ENCODE results near the gene JMJD4.

JMJD4 gene

GRCh38 chr1:227731696-227732585, 3.2 kb downstream of the JMJD4 start:
- H3K4me1 ChIP-seq (ENCODE audit: control insufficient read depth in 1 of 2, insufficient read depth in 1 of 2, low read depth in 1 of 2, low read length in 1 of 2): peaks cover 25 to 27% of the 10 kb centered on the region in 2 experiments
- no peak overlapping the region for H3K27ac ChIP-seq

GRCh38 chr1:227731241-227731677, 3.8 kb downstream of the JMJD4 start:
- H3K27ac ChIP-seq: no peak overlapping the region
- H3K36me3 ChIP-seq: peaks cover 24% of the 10 kb centered on the region
- peaks cover 25 to 27% of the 10 kb centered on the region in 2 experiments for H3K4me1 ChIP-seq (ENCODE audit: control insufficient read depth in 1 of 2, insufficient read depth in 1 of 2, low read depth in 1 of 2, low read length in 1 of 2)
- H3K9me3 ChIP-seq: no peaks in the 10 kb centered on the region
- H3K27me3 ChIP-seq: peaks cover 39% of the 10 kb centered on the region
- TF ChIP-seq, protein P1, sequence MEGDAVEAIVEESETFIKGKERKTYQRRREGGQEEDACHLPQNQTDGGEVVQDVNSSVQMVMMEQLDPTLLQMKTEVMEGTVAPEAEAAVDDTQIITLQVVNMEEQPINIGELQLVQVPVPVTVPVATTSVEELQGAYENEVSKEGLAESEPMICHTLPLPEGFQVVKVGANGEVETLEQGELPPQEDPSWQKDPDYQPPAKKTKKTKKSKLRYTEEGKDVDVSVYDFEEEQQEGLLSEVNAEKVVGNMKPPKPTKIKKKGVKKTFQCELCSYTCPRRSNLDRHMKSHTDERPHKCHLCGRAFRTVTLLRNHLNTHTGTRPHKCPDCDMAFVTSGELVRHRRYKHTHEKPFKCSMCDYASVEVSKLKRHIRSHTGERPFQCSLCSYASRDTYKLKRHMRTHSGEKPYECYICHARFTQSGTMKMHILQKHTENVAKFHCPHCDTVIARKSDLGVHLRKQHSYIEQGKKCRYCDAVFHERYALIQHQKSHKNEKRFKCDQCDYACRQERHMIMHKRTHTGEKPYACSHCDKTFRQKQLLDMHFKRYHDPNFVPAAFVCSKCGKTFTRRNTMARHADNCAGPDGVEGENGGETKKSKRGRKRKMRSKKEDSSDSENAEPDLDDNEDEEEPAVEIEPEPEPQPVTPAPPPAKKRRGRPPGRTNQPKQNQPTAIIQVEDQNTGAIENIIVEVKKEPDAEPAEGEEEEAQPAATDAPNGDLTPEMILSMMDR (IDR thresholded peaks at IDR 0.05): no peak
- no peak overlapping the region for H3K4me3 ChIP-seq (ENCODE audit: low read depth in 1 of 2, low read length in 1 of 2)

More at GRCh38 chr1:227731696-227732585, 3.2 kb downstream of the JMJD4 start:
- no peaks in the 10 kb centered on the region for H3K9me3 ChIP-seq
- peaks cover 32% of the 10 kb centered on the region for H3K27me3 ChIP-seq
- H3K36me3 ChIP-seq: peaks cover 24% of the 10 kb centered on the region
- TF ChIP-seq, protein P1 (IDR thresholded peaks at IDR 0.05): no peak
- no peak overlapping the region for H3K4me3 ChIP-seq (ENCODE audit: low read depth in 1 of 2, low read length in 1 of 2)

GRCh38 chr1:227730630-227731151, 4.4 kb downstream of the JMJD4 start:
- TF ChIP-seq, protein P1 (IDR thresholded peaks at IDR 0.05): no peak
- Histone ChIP-seq H3K36me3 (peaks cover 24% of the 10 kb centered on the region), H3K27me3 (peaks cover 42% of the 10 kb centered on the region), H3K4me3 (ENCODE audit: low read depth in 1 of 2, low read length in 1 of 2) (no peak overlapping the region), H3K9me3 (no peaks in the 10 kb centered on the region), H3K27ac (no peak overlapping the region), H3K4me1 (ENCODE audit: control insufficient read depth in 1 of 2, insufficient read depth in 1 of 2, low read depth in 1 of 2, low read length in 1 of 2) (peaks cover 19 to 22% of the 10 kb centered on the region in 2 experiments)

DNA sequence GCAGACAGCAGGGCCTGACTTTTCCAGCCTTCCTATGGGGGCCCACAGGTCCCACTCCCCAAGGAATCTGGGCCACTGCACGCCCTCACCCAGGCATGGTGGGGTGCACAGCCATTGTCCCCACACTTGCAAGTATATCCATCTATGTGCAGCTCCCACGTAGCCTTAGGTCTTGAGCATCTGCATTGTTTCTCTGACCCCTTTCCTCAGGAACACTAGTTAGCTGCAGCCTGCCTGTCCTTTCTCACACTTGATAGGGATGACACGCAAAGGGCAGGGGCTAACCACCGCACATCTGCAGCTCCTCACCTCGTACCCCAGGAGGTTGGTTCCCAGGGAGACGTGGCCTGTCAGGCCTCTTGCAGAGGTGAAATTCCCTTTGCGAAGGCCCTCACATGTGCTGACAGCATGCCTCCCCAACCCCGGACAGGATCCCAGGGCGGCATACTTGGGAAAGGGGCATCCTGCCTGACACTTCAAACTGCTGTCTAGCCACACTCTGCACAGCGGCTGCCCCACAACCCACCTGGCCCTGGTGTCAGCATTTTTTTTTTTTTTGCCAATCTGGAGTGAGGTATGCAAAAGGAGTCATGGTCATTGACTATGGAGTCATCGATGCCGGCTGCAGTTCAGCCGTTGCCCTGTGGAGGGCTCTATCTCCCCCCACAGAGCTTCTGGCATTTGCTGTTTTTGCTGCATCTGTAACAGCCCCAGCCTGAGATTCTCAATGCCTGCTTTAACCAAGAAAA, 5.0 kb downstream of the JMJD4 start:
- Histone ChIP-seq H3K4me1 (ENCODE audit: control insufficient read depth in 1 of 2, insufficient read depth in 1 of 2, low read depth in 1 of 2, low read length in 1 of 2) (peaks cover 17 to 18% of the 10 kb centered on the region in 2 experiments), H3K9me3 (no peaks in the 10 kb centered on the region), H3K36me3 (peaks cover 24% of the 10 kb centered on the region), H3K4me3 (ENCODE audit: low read depth in 1 of 2, low read length in 1 of 2) (no peak overlapping the region), H3K27ac (no peak overlapping the region), H3K27me3 (peaks cover 49% of the 10 kb centered on the region)
- TF ChIP-seq, protein P1 (IDR thresholded peaks at IDR 0.05): peak; percentile 9

DNA sequence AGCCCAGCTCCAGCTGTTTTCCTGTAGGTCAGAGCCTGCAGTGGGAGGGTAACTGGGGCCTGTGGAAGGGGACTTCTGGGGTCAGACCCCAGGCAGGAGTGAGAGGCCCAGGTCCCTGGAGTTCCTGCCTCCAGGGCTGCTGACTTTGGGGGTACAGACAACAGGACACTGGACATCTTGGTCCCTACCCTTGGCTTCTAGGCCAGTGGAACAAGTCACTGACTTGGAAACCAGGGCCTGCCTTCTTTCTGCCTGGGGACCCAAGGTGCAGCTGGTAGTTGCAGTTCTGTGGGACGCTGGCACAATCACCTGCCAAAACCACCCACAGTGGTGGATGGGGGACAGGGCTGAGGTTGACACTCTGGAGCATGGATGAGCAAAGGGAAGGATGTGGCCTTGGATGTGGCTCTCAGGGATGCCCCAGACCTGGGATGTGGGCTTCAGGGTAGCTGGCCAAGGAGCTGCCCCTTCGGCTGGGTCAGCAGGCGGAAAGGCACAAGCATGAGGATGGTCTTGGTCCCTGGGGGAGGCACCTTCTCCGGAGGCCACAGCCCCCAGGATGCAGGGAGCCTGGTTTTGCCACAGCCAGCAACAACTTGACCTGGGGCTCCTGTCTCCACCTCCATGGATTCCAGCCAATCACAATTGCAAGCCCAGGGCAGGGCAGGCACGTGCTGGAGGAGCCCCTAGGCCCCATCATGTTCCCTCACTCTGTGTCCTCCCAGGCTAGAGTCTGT, 5.8 kb downstream of the JMJD4 start:
- H3K9me3 ChIP-seq: no peaks in the 10 kb centered on the region
- TF ChIP-seq, protein P1 (IDR thresholded peaks at IDR 0.05): no peak
- no peak overlapping the region for H3K27ac ChIP-seq
- H3K4me1 ChIP-seq (ENCODE audit: control insufficient read depth in 1 of 2, insufficient read depth in 1 of 2, low read depth in 1 of 2, low read length in 1 of 2): peaks cover 10 to 12% of the 10 kb centered on the region in 2 experiments
- H3K36me3 ChIP-seq: peaks cover 24% of the 10 kb centered on the region
- H3K4me3 ChIP-seq (ENCODE audit: low read depth in 1 of 2, low read length in 1 of 2): no peak overlapping the region
- H3K27me3 ChIP-seq: peaks cover 55% of the 10 kb centered on the region
